Keratinocyte (primary cell): ENCODE measurements around the gene SULT2B1.

ENCODE experiments used
- CTCF ChIP-seq, 3 experiments: IDR thresholded peaks in 1 of 3; conservative IDR thresholded peaks in 1 of 3; optimal IDR thresholded peaks in 1 of 3; 2 replicates in 2 of 3; 3 replicates in 1 of 3; pipeline versions ENCODE3 to v1.5.1; 2011; ENCODE audit warnings: low read length in 3 of 3, mild to moderate bottlenecking in 3 of 3, moderate library complexity in 2 of 3, control low read depth in 1 of 3, inconsistent platforms in 1 of 3; ENCODE audit not compliant: insufficient read depth in 2 of 3; ENCODE audit errors: extremely low read depth in 1 of 3
- EZH2 ChIP-seq: IDR thresholded peaks from one replicate; pipeline ENCODE4 v1.6.1; 2012; ENCODE audit warnings: inconsistent platforms, mild to moderate bottlenecking, low read length, moderate library complexity

GRCh38 chr19:48624067-48624594 lies 72.2 kb downstream of the SULT2B1 start:
- TF ChIP-seq CTCF (optimal IDR thresholded peaks at IDR 0.05 in 1 of 3, IDR thresholded peaks at IDR 0.05 in 1 of 3, conservative IDR thresholded peaks at IDR 0.05 in 1 of 3; ENCODE audit: extremely low read depth in 1 of 3, insufficient read depth in 2 of 3, low read length in 3 of 3) = no peak
- no peak for TF ChIP-seq EZH2
